Endodermal cell (in vitro differentiated cells): ENCODE measurements around the gene ZFR2. TPM values are rescaled to one million over a fixed set of nuclear protein-coding genes. Genes with fewer than 3 reads are reported as not detected.

Experiments used
- DNase-seq: peaks from one replicate; pipeline ENCODE4 v3.0.0-alpha.2; 2017
- H3K27ac ChIP-seq: 2 replicates; pipeline ENCODE4 v1.5.1; 2013; ENCODE audit warnings: mild to moderate bottlenecking, low read depth, low read length, moderate library complexity
- H3K27me3 ChIP-seq: 2 replicates; pipeline ENCODE4 v1.6.1; 2013; ENCODE audit warnings: mild to moderate bottlenecking, low read length, moderate library complexity; ENCODE audit not compliant: insufficient read depth, control insufficient read depth, poor library complexity, severe bottlenecking
- H3K36me3 ChIP-seq: 2 replicates; pipeline ENCODE4 v1.7.0; 2013; ENCODE audit warnings: mild to moderate bottlenecking, low read length, moderate library complexity; ENCODE audit not compliant: control insufficient read depth, insufficient read depth
- H3K4me1 ChIP-seq: one replicate; pipeline ENCODE4 v1.7.0; 2013; ENCODE audit warnings: low read length; ENCODE audit not compliant: control insufficient read depth, insufficient read depth
- H3K4me3 ChIP-seq: 2 replicates; pipeline ENCODE4 v1.5.1; 2013; ENCODE audit warnings: mild to moderate bottlenecking, low read length, moderate library complexity
- H3K9ac ChIP-seq: 2 replicates; pipeline ENCODE4 v1.6.1; 2013; ENCODE audit warnings: mild to moderate bottlenecking, low read length, moderate library complexity; ENCODE audit not compliant: poor library complexity, severe bottlenecking; ENCODE audit errors: extremely low read depth
- H3K9me3 ChIP-seq: 2 replicates; pipeline ENCODE4 v1.6.1; 2013; ENCODE audit warnings: mild to moderate bottlenecking, low read length, moderate library complexity; ENCODE audit not compliant: control insufficient read depth
- H3K27ac Mint-ChIP-seq: 2 replicates; pipeline ENCODE4 v1.8.0; 2020; ENCODE audit warnings: mixed read lengths
- H3K27me3 Mint-ChIP-seq: 2 replicates; pipeline ENCODE4 v1.8.0; 2021; ENCODE audit warnings: mild to moderate bottlenecking, mixed read lengths; ENCODE audit not compliant: insufficient read depth
- H3K36me3 Mint-ChIP-seq: 2 replicates; pipeline ENCODE4 v1.8.0; 2020; ENCODE audit warnings: low read depth, mixed read lengths
- H3K4me1 Mint-ChIP-seq: 2 replicates; pipeline ENCODE4 v1.8.0; 2020; ENCODE audit warnings: mixed read lengths
- H3K4me3 Mint-ChIP-seq: 2 replicates; pipeline ENCODE4 v1.8.0; 2020; ENCODE audit warnings: mild to moderate bottlenecking, moderate library complexity, mixed read lengths
- H3K9me3 Mint-ChIP-seq: 2 replicates; pipeline ENCODE4 v1.8.0; 2020; ENCODE audit warnings: mild to moderate bottlenecking, mixed read lengths
- WGBS, 2 experiments: methylation state at CpG; one replicate each; pipeline versions ENCODE4 v1.1.5 to v1.1.7; 2013; ENCODE audit warnings: missing lambda C conversion rate in 2 of 2, mixed read lengths in 1 of 2; ENCODE audit not compliant: insufficient coverage in 1 of 2, insufficient read length in 1 of 2; 5-methylcytosine and 5-hydroxymethylcytosine counted together
- total RNA-seq, 2 donors: library from RNA; stranded (reverse); fragmentation: NEBNext Ultra II Directional in 1 of 2; extraction: Animal tissue kit (Norgen Biotek cat#: 25700) in 1 of 2; gene quantifications; 2 replicates in 1 of 2; 3 replicates in 1 of 2; pipeline ENCODE4 v1.2.1, GENCODE V29; 2021
- TF ChIP-seq, protein P1 (sequence below): fragments of 200-600 bp; sonication (generic); conservative IDR thresholded peaks from 2 replicates; pipeline ENCODE4 v1.5.0; 2021; ENCODE audit warnings: antibody characterized with exemption, mild to moderate bottlenecking

The ZFR2 gene
- total RNA-seq, 2 donors from 2014 or later, result 16.4 to 24.6 TPM

DNA sequence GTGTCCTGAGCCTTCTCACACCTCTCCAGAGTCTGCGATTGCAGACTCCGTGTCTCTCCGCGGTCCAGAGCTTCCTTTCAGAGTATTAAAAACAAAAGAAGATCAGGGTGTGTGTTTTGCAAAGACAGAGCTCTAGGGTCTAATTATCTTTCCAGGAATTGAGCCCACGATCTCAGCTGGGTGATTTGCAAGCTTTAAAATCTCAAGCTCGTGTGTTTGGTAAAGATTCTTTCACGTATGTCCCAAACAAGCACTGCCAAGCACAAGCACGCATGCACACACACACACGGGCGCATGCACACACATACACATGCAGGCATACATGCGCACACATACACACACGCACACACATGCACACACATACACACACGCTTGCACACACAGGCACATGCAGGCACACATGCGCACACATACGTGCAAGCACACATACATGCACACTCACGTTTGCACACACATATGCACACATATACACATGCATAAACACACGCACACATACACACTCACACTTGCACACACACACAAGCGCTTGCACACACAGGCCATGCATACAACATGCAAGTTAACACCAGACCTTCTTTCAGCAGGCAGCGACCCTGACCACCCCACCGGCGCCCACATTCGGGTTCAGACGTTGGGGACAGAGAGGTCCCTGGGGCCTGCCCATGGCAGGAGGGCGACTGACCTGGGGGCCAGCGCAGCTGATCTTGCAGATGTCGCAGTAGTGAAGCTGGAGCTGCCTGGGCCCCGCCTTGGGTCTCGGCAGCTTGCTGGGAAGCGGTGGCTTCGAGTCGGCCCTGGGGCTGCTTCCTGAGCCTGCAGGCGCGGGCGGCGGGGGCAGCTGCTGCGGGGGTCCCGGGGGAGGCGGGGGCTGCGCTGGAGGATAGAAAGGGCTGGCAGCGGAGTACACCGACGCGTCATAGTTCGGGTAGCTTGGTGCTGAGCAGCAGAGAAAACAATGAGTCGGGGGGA is 37.9 kb downstream of the ZFR2 start:
- Histone ChIP-seq H3K4me1 (no peaks in the 10 kb centered on the region), H3K27ac (no peak overlapping the region), H3K27me3 (no peaks in the 10 kb centered on the region), H3K9ac (no peak overlapping the region), H3K9me3 (no peaks in the 10 kb centered on the region), H3K4me3 (no peak overlapping the region), H3K36me3 (no peaks in the 10 kb centered on the region)
- Mint-ChIP-seq H3K9me3 (no peaks in the 10 kb centered on the region), H3K27ac (no peak overlapping the region), H3K36me3 (no peaks in the 10 kb centered on the region), H3K4me1 (no peaks in the 10 kb centered on the region), H3K27me3 (no peaks in the 10 kb centered on the region), H3K4me3 (no peak overlapping the region)
- TF ChIP-seq, protein P1, sequence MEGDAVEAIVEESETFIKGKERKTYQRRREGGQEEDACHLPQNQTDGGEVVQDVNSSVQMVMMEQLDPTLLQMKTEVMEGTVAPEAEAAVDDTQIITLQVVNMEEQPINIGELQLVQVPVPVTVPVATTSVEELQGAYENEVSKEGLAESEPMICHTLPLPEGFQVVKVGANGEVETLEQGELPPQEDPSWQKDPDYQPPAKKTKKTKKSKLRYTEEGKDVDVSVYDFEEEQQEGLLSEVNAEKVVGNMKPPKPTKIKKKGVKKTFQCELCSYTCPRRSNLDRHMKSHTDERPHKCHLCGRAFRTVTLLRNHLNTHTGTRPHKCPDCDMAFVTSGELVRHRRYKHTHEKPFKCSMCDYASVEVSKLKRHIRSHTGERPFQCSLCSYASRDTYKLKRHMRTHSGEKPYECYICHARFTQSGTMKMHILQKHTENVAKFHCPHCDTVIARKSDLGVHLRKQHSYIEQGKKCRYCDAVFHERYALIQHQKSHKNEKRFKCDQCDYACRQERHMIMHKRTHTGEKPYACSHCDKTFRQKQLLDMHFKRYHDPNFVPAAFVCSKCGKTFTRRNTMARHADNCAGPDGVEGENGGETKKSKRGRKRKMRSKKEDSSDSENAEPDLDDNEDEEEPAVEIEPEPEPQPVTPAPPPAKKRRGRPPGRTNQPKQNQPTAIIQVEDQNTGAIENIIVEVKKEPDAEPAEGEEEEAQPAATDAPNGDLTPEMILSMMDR, result no peak
- 89 to 94% methylated on average over 29 to 45 of the region's 45 CpGs for WGBS, 2 experiments
- DNase-seq, result no peak

GRCh38 chr19:3827306-3827705 is 41.5 kb downstream of the ZFR2 start:
- Histone ChIP-seq H3K9ac (no peak overlapping the region), H3K27ac (no peak overlapping the region), H3K4me3 (no peak overlapping the region), H3K36me3 (no peaks in the 10 kb centered on the region), H3K9me3 (no peaks in the 10 kb centered on the region), H3K27me3 (peaks cover 5% of the 10 kb centered on the region), H3K4me1 (no peaks in the 10 kb centered on the region)
- DNase-seq, result no peak
- Mint-ChIP-seq H3K27ac (no peak overlapping the region), H3K36me3 (no peaks in the 10 kb centered on the region), H3K27me3 (peaks cover 7% of the 10 kb centered on the region), H3K4me1 (no peaks in the 10 kb centered on the region), H3K4me3 (no peak overlapping the region), H3K9me3 (no peaks in the 10 kb centered on the region)
- 94 to 99% methylated on average over 13 to 26 of the region's 26 CpGs for WGBS, 2 experiments
- TF ChIP-seq, protein P1, result no peak

GRCh38 chr19:3826163-3826562 is 42.7 kb downstream of the ZFR2 start:
- TF ChIP-seq, protein P1, result no peak
- H3K4me1 Mint-ChIP-seq, result no peaks in the 10 kb centered on the region
- H3K27ac Mint-ChIP-seq, result no peak overlapping the region
- DNase-seq, result no peak
- H3K27me3 Mint-ChIP-seq, result peaks cover 14% of the 10 kb centered on the region
- WGBS, 2 experiments, result 92% methylated on average over 5 to 12 of the region's 12 CpGs
- H3K36me3 ChIP-seq, result no peaks in the 10 kb centered on the region
- H3K9ac ChIP-seq, result no peak overlapping the region
- H3K27ac ChIP-seq, result no peak overlapping the region
- no peaks in the 10 kb centered on the region for H3K36me3 Mint-ChIP-seq
- H3K4me3 ChIP-seq, result no peak overlapping the region
- H3K9me3 ChIP-seq, result no peaks in the 10 kb centered on the region
- H3K4me1 ChIP-seq, result no peaks in the 10 kb centered on the region
- H3K4me3 Mint-ChIP-seq, result no peak overlapping the region
- no peaks in the 10 kb centered on the region for H3K9me3 Mint-ChIP-seq
- H3K27me3 ChIP-seq, result peaks cover 5% of the 10 kb centered on the region
